Stimulated activated CD8-positive, alpha-beta memory T cell treated with anti-CD3 and anti-CD28 coated beads, Interleukin-12 subunit alpha, Interleukin-12 subunit beta, amount 100 ng/mL, for 24 hours (primary cell): ENCODE data around the gene PRRT1.
"Not testable (repeated sequence)": the region's sequence is repeated elsewhere in the genome, so short reads cannot be mapped to it uniquely, and the experiment has no call there.

ENCODE experiments used
- DNase-seq: peaks from one replicate; pipeline ENCODE4 v3.0.0-alpha.2; 2020; ENCODE audit errors: extremely low read depth

Gene PRRT1

GRCh38 chr6:32188381-32189068 is 36.8 kb upstream of the PRRT1 start:
- no peak for DNase-seq

GRCh38 chr6:32187725-32188380 is 36.1 kb upstream of the PRRT1 start:
- DNase-seq = not testable (repeated sequence)

DNA sequence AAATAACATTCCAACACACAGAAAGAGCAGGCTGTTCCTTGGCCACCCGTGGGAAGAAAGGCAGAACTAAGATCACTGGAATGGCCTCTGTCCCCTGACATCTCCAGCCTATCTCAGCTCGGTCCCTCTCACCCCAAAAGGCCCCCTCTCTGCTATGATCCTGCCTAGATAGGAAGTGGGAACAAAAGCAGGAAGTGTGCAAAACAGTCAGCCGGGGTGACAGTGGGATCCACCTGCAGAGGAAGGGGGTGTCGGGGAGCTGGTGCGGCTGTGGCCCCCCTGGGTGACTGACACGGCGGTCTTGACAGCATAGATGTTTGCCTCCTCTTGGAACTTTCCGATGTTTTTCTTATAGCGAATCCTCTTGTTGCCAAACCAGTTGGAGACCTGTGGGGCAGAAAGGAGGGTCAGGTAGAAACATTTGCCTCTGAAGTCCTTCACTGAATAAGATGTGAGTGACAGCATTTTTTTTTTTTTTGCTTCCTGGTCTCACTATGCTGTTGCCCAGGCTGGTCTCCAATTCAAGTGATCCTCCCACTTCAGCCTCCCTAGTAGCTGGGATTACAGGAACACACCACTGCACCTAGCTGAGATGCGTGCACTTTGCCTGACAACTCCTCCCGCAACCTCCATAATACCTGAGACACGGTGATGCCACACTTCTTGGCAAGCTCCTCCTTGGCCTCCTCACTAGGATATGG is 35.4 kb upstream of the PRRT1 start:
- no peak for DNase-seq

DNA sequence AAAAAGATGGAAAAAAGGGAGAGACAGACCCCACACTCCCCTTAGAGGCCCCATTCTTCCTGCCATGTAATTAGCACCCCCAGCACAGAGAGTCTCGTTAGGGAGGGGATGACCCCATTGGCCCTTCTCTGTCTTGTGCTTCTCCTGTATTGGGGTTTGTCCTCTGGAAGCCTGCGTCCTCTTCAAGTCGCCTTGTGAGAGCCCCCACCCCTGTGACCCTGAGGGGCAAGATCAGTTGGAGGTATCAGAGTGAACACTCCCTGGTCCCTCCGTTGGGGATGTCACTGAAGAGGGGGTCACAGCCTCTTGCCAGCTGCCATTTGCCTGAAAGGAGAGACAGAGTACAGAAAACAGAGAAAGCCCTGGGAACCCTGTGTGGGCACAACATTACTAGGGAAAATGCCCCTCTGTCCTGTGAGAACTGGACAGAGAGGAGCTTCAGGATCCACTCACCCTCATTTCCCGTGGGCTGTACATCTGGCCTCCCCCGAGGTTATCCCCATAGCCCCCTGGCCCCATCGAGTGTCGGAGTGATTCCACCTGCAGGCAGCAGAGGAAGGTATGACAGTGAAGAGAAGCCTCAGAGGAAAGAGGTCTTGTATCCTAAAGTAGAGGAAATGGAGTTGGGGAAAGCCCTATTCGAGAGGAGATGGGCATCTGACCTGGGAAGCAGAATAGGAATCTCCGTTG is 34.6 kb upstream of the PRRT1 start:
- DNase-seq = not testable (repeated sequence)

DNA sequence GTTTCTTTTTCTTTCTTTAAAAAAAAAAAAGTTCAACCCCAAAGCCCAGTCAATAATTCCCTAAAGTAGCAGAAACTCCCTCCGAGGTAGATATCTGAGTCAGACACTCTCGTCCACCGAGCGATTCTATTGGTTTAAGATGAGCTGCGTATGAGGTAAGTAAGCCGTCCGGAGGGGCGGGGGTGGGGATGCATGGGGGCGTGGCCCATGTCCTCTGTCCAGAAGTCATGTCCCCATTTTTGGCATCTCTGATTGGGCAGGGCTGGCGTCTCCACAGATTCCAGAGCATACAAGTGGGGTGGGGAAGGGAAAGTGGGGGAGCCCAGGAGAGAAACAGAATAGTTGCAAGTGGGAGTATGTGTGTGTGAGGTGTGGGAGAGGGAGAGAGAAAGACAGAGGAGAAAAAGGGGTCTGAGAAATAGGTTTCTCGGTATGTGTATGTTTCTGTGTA is 34.0 kb upstream of the PRRT1 start:
- not testable (repeated sequence) for DNase-seq

- DNase-seq = no peak
Measured at GRCh38 chr6:32184084-32184640, 32.4 kb upstream of the PRRT1 start, which contains the start of gene AGER. Gene AGER (minus strand): TSS chr6:32184253. CDS start chr6:32184222, 31 bp downstream.

GRCh38 chr6:32183483-32184083 is 31.8 kb upstream of the PRRT1 start:
- DNase-seq = no peak

DNA sequence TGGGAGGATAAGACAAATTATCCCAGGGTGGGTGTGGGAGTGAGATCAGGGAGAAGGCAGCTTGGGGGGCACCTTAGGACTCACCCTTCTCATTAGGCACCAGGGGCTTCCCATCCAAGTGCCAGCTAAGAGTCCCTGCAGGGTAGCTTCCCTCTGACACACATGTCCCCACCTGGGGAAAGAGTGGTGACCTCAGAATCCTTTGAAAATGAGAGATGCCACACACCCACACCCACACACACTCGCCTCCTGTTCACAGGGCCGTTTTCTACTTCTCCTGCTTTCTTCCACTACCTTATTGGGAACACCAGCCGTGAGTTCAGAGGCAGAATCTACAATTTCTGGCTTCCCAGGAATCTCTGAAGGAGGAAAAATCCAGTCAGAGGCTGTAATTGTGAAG is 31.3 kb upstream of the PRRT1 start:
- DNase-seq = no peak

DNA sequence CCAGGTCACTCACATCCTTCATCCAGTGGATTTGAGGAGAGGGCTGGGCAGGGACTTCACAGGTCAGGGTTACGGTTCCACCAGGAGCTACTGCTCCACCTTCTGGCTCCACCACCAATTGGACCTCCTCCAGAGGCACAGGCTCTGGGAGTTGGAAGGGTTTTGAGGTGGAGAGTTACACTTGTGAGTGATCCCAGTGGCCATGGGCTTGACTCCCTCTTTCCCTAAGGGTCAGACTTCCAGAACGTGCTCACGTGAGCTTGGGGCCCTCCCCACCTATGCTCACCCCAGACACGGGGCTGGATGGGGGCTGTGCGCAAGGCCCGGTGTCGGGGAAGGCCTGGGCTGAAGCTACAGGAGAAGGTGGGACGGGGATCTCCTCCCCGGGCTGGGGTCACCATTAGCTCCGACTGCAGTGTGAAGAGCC is 30.8 kb upstream of the PRRT1 start:
- no peak for DNase-seq

GRCh38 chr6:32181915-32182529 is 30.3 kb upstream of the PRRT1 start:
- DNase-seq = no peak

DNA sequence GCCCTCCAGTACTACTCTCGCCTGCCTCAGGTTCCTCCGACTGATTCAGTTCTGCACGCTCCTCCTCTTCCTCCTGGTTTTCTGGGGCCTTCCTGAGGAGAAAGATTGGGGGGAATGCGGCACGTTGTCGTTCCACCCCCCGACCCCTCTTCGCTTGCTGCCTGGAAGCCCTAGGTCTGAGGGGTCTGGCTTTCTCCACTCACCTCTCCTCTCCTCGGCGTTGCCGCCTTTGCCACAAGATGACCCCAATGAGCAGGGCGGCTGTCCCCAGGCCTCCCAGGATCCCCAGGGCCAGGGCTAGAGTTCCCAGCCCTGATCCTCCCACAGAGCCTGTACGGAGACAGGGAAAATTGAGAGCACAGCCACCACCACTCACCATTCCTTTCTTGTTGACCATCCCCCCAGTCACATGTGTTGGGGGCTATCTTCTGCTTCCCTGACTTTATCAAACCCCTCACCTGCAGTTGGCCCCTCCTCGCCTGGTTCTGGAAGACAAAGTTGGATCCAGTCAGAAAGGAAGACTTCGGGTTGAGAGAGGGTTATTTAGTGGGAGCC is 29.5 kb upstream of the PRRT1 start:
- no peak for DNase-seq

DNA sequence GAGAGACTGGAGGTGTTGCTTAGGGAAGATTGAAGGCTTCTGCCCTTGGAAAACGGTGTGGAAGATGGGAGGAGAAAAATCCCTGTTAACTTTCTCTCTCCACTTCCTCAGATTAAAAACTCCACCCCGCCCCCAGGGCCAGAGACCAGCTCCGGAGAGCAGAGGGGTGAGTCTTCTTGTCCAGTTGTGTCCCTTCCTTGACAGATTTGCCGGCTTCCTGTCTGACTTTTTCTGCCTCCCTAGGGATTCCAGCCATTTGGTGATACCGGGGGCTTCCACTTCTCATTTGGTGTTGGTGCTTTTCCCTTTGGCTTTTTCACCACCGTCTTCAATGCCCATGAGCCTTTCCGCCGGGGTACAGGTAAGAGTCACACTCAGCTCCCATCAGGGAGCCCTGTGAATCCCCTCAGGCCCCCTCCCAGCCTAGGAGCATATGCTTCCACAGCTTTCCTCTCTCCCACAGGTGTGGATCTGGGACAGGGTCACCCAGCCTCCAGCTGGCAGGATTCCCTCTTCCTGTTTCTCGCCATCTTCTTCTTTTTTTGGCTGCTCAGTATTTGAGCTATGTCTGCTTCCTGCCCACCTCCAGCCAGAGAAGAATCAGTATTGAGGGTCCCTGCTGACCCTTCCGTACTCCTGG is 28.1 kb upstream of the PRRT1 start:
- no peak for DNase-seq

DNA sequence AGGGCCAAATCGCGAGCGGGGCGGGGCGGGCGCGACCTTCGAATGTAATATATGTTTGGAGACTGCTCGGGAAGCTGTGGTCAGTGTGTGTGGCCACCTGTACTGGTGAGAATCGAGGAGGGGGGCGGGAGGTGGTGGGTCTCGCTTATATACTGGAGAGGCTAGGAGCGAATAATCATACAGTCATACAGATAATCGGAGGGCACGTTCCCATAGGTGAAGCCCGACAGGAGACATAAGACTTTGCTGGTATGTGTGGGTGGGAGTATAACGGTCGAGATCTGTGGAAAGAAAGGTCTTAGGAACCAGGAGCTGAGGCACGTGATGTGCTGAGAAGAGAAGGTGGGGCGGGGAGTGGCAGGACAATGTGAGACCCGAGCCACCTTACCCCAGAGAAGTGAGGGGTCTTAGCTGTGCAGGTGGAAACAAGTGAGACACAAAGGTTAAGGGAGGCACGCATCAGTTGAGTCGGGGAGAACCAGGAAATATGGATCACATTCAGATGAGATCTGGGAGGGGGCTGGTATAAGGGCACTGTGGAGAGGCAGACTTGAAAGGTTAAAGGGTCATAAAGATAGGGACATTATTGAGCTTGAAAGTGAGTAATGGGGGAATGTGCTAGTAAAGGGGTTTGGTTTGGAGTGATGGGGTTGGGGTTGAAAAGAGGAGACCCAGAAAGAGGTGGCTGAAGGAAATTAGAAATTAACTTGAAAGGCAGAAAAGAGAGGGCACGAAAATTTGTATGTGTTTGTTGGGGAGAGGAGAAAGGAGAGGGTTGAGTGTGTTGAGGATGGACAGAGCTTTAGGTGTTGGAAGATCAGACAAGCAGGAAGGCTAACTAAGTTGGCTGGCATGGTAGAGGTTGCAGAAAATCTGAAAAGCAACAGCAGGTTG is 27.1 kb upstream of the PRRT1 start:
- DNase-seq = no peak

DNA sequence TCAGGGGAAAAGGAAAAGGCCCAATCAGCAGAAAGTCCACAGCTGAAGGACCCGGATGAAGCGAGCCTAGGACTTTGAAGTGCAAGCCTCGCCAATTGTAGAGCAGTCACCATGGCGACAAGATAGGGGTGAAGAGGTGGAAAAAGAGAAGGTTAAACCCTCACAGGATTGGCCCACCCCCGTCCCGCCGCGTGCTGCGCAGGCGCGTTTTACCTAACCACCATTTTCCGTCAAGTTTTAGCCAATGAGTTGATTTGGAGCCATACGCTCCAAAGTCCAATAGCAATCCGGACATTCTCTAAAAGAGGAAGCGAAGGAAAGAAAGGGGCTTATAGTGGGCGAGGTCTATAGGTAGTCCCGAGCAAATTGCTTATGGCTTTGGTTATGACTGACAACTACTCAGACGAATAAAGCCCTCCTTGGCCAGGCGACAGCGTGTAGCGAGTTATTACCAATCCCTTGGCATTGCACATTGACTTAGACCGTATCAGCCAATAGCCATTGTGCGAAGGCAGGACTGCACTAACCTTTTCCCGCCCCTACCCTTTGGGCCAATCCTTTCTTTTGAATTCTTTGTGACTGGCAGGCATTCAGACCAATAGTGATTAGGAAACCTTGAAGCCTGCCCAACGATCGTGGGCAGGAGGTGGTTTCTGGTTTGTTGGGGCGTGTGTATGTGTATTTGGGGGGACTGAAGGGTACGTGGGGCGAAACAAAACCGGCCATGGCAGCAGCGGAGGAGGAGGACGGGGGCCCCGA is 26.2 kb upstream of the PRRT1 start, which contains the start of gene RNF5:
RNF5 (plus strand) TSS at position 618 of the 759 bp plus-strand sequence; CDS start at position 725, 107 bp downstream.
- peak; percentile 83 for DNase-seq

DNA sequence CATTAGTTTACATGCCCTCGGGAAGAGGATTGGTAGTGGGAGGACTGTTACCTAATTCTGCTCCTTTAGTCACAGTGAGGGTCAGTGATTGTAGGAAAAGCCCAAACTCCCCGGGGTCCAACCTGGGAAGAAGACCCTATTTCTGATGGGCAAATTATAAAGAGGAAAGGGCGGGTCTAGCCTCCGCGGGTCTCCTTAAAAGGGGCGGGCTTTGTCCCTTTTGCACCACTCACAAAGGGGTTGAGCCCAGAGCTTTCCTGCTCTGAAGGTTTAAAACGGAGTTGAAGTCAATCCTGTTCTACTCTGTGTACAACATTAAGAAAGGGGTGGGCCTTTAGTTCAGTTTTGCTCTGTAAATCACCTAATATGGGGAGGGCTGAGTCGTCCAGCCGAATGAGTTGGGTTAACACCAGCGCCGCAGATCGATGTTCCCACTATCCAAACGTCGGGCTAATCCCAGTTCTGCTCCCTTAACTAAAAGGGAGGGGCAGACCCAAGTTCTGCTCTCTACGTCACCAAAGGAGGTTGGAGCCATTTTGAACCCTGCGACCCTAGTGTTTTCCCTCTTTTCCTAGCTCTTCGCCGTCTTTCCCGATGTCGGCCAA is 25.5 kb upstream of the PRRT1 start:
- no peak for DNase-seq

DNA sequence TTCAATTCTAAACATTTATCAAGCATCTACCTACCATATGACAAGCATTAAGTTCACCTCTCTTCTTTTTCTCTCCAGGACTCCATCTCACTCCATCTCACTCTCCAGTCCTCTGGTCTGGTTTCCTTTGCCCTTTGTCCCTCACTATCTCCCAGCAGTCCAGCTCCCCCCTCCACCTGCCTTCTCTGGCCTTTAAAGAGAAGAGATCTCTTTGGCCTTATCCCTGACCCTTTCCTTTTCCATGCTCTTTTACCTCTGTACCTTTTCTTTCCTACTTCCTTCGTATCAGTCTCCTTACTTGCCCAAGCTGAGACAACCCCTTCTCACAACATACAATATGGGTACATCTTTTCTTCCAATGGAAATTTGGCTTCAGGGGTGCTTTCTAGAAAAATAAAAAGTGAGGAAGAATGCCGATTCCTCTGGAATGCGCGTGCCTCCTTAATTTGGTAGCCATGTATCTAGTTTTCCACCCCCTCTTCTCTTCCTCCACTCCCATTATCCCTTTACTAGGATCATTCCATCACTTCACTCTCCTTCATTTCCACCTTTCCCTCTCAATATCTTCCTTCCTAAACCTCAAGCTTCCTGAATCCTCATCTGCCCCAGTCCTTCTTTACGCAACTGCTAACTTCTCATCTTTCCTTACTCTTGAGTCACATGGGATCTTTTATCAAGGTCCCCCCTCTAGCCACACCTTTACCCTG is 24.9 kb upstream of the PRRT1 start:
- DNase-seq = no peak
